Endodermal cell (in vitro differentiated cells): ENCODE data around the gene GFOD1. TPM values are rescaled to one million over a fixed set of nuclear protein-coding genes. Genes with fewer than 3 reads are reported as not detected.

Experiments used
- DNase-seq: peaks from one replicate; pipeline ENCODE4 v3.0.0-alpha.2; 2017
- H3K27ac ChIP-seq: 2 replicates; pipeline ENCODE4 v1.5.1; 2013; ENCODE audit warnings: mild to moderate bottlenecking, low read depth, low read length, moderate library complexity
- H3K27me3 ChIP-seq: 2 replicates; pipeline ENCODE4 v1.6.1; 2013; ENCODE audit warnings: mild to moderate bottlenecking, low read length, moderate library complexity; ENCODE audit not compliant: insufficient read depth, control insufficient read depth, poor library complexity, severe bottlenecking
- H3K36me3 ChIP-seq: 2 replicates; pipeline ENCODE4 v1.7.0; 2013; ENCODE audit warnings: mild to moderate bottlenecking, low read length, moderate library complexity; ENCODE audit not compliant: control insufficient read depth, insufficient read depth
- H3K4me1 ChIP-seq: one replicate; pipeline ENCODE4 v1.7.0; 2013; ENCODE audit warnings: low read length; ENCODE audit not compliant: control insufficient read depth, insufficient read depth
- H3K4me3 ChIP-seq: 2 replicates; pipeline ENCODE4 v1.5.1; 2013; ENCODE audit warnings: mild to moderate bottlenecking, low read length, moderate library complexity
- H3K9ac ChIP-seq: 2 replicates; pipeline ENCODE4 v1.6.1; 2013; ENCODE audit warnings: mild to moderate bottlenecking, low read length, moderate library complexity; ENCODE audit not compliant: poor library complexity, severe bottlenecking; ENCODE audit errors: extremely low read depth
- H3K9me3 ChIP-seq: 2 replicates; pipeline ENCODE4 v1.6.1; 2013; ENCODE audit warnings: mild to moderate bottlenecking, low read length, moderate library complexity; ENCODE audit not compliant: control insufficient read depth
- H3K27ac Mint-ChIP-seq: 2 replicates; pipeline ENCODE4 v1.8.0; 2020; ENCODE audit warnings: mixed read lengths
- H3K27me3 Mint-ChIP-seq: 2 replicates; pipeline ENCODE4 v1.8.0; 2021; ENCODE audit warnings: mild to moderate bottlenecking, mixed read lengths; ENCODE audit not compliant: insufficient read depth
- H3K36me3 Mint-ChIP-seq: 2 replicates; pipeline ENCODE4 v1.8.0; 2020; ENCODE audit warnings: low read depth, mixed read lengths
- H3K4me1 Mint-ChIP-seq: 2 replicates; pipeline ENCODE4 v1.8.0; 2020; ENCODE audit warnings: mixed read lengths
- H3K4me3 Mint-ChIP-seq: 2 replicates; pipeline ENCODE4 v1.8.0; 2020; ENCODE audit warnings: mild to moderate bottlenecking, moderate library complexity, mixed read lengths
- H3K9me3 Mint-ChIP-seq: 2 replicates; pipeline ENCODE4 v1.8.0; 2020; ENCODE audit warnings: mild to moderate bottlenecking, mixed read lengths
- WGBS, 2 experiments: methylation state at CpG; one replicate each; pipeline versions ENCODE4 v1.1.5 to v1.1.7; 2013; ENCODE audit warnings: missing lambda C conversion rate in 2 of 2, mixed read lengths in 1 of 2; ENCODE audit not compliant: insufficient coverage in 1 of 2, insufficient read length in 1 of 2; 5-methylcytosine and 5-hydroxymethylcytosine counted together
- total RNA-seq, 2 donors: library from RNA; stranded (reverse); fragmentation: NEBNext Ultra II Directional in 1 of 2; extraction: Animal tissue kit (Norgen Biotek cat#: 25700) in 1 of 2; gene quantifications; 2 replicates in 1 of 2; 3 replicates in 1 of 2; pipeline ENCODE4 v1.2.1, GENCODE V29; 2021
- TF ChIP-seq, protein P1 (sequence below): fragments of 200-600 bp; sonication (generic); conservative IDR thresholded peaks from 2 replicates; pipeline ENCODE4 v1.5.0; 2021; ENCODE audit warnings: antibody characterized with exemption, mild to moderate bottlenecking

The GFOD1 gene
- total RNA-seq, 2 donors from 2014 or later = 0.71 to 1.9 TPM

DNA sequence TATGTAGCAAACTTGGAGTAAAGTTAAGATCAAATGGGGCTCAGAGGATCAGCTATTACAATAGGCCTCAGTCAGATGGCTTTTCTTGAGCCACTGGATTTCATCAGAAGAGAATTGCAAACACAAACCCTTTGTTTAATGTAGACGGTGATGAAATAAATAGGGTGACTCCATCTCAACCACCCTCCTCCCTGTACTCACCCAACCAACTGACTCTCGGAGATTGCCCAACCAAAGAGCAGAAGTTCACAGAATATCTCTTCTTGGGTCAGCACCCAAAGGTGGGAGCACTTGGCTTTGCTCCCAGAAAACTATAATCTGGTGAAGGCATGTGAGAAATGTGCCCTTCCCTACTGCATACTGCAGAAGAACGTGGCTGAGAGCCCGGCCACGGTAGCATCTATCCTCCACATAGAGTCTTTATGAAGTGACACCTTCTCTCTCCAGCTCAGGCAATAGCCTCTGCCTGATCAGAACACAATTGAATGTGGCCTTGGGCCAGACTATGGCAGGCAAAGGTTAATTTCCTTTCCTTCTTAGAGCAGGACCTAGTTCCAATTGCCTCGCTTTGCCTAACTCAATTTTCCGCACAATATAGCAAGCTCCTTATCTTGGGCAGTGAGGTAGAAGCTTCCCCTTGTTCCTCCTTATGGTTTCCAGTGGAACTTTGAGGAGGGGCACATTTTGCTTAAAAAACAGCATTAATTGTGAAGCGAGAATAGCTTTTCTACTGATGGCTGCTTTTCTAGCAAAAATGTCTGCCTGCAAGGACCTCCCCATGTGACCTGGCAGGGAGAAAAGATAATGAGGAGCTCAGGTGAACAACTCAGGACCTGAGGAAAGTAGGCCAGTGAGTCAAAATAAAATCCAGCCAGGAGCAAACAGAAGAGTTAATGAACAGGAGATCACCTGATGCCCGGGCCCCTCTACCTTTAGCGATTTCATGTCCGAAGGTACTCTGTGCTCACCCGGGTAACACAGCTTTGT, 79.4 kb downstream of the GFOD1 start:
- no peak overlapping the region for H3K4me3 ChIP-seq
- no peaks in the 10 kb centered on the region for H3K4me1 ChIP-seq
- H3K4me3 Mint-ChIP-seq = no peak overlapping the region
- H3K27me3 Mint-ChIP-seq = no peaks in the 10 kb centered on the region
- H3K27ac ChIP-seq = no peak overlapping the region
- no peaks in the 10 kb centered on the region for H3K27me3 ChIP-seq
- WGBS, 2 experiments = 95 to 96% methylated on average over 10 to 12 of the region's 12 CpGs
- no peak for DNase-seq
- no peaks in the 10 kb centered on the region for H3K36me3 ChIP-seq
- H3K9me3 ChIP-seq = no peaks in the 10 kb centered on the region
- TF ChIP-seq, protein P1, sequence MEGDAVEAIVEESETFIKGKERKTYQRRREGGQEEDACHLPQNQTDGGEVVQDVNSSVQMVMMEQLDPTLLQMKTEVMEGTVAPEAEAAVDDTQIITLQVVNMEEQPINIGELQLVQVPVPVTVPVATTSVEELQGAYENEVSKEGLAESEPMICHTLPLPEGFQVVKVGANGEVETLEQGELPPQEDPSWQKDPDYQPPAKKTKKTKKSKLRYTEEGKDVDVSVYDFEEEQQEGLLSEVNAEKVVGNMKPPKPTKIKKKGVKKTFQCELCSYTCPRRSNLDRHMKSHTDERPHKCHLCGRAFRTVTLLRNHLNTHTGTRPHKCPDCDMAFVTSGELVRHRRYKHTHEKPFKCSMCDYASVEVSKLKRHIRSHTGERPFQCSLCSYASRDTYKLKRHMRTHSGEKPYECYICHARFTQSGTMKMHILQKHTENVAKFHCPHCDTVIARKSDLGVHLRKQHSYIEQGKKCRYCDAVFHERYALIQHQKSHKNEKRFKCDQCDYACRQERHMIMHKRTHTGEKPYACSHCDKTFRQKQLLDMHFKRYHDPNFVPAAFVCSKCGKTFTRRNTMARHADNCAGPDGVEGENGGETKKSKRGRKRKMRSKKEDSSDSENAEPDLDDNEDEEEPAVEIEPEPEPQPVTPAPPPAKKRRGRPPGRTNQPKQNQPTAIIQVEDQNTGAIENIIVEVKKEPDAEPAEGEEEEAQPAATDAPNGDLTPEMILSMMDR = no peak
- H3K9me3 Mint-ChIP-seq = no peaks in the 10 kb centered on the region
- no peak overlapping the region for H3K9ac ChIP-seq
- no peak overlapping the region for H3K27ac Mint-ChIP-seq
- peaks cover 13% of the 10 kb centered on the region for H3K4me1 Mint-ChIP-seq
- no peaks in the 10 kb centered on the region for H3K36me3 Mint-ChIP-seq

DNA sequence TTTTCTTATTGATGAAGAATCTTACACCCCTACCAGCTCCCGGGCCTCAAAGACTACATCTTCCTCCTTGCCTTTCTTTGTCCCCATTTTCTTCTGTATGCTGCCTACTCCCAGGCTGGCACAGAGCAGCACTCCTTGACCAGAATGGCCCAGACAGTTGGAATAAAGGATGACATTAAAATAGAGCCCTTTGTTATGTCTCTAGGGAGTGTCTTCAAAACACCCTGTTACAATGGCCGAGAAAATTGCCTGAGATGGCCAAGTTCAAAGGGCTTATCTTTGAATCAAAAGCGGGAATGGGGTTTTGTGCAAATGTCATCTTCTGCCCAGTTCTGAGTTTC, 80.1 kb downstream of the GFOD1 start:
- Mint-ChIP-seq H3K4me3 (no peak overlapping the region), H3K9me3 (no peaks in the 10 kb centered on the region), H3K4me1 (peaks cover 8% of the 10 kb centered on the region), H3K27ac (no peak overlapping the region), H3K27me3 (no peaks in the 10 kb centered on the region), H3K36me3 (no peaks in the 10 kb centered on the region)
- 93 to 100% methylated on average over 3 of the region's 3 CpGs for WGBS, 2 experiments
- no peak overlapping the region for H3K9ac ChIP-seq
- no peaks in the 10 kb centered on the region for H3K4me1 ChIP-seq
- H3K27me3 ChIP-seq = no peaks in the 10 kb centered on the region
- no peaks in the 10 kb centered on the region for H3K36me3 ChIP-seq
- TF ChIP-seq, protein P1 = no peak
- H3K4me3 ChIP-seq = no peak overlapping the region
- no peak overlapping the region for H3K27ac ChIP-seq
- H3K9me3 ChIP-seq = no peaks in the 10 kb centered on the region
- no peak for DNase-seq

DNA sequence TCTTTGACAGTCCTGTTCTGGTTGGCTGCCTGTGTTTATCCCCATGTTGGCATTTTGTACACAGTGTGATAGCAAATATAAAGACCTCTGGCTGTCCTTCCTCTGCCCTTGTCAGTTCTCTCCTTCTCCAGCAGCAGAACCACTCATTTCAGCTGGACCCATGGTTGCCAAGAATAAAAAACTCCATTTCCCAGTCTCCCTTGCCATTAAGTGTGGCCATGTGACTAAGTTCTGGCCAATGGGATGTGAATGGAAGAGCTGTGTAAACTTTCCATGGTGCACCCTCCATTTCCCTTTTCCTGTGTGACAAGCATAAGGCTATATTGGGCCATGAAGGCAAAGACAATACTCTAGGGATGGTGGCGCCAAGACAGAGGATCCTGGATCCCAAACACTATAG, 80.6 kb downstream of the GFOD1 start:
- H3K4me3 Mint-ChIP-seq = no peak overlapping the region
- no peak for DNase-seq
- Histone ChIP-seq H3K27me3 (no peaks in the 10 kb centered on the region), H3K9me3 (no peaks in the 10 kb centered on the region), H3K36me3 (no peaks in the 10 kb centered on the region), H3K9ac (no peak overlapping the region), H3K4me3 (no peak overlapping the region), H3K4me1 (no peaks in the 10 kb centered on the region), H3K27ac (no peak overlapping the region)
- H3K27me3 Mint-ChIP-seq = no peaks in the 10 kb centered on the region
- H3K4me1 Mint-ChIP-seq = peaks cover 8% of the 10 kb centered on the region
- TF ChIP-seq, protein P1 = no peak
- H3K9me3 Mint-ChIP-seq = no peaks in the 10 kb centered on the region
- no peak overlapping the region for H3K27ac Mint-ChIP-seq
- H3K36me3 Mint-ChIP-seq = no peaks in the 10 kb centered on the region
- 96% methylated on average over 1 of the region's 1 CpG; no CpG with 5 or more reads in 1 of the 2 experiments for WGBS, 2 experiments
